ENCODE data around the gene ZNF468. TPM values are rescaled to one million over a fixed set of nuclear protein-coding genes. Genes with fewer than 3 reads are reported as not detected.
"Not testable (repeated sequence)": the region's sequence is repeated elsewhere in the genome, so short reads cannot be mapped to it uniquely, and the experiment has no call there.

Gene ZNF468
- 21.6 TPM for total RNA-seq

DNA sequence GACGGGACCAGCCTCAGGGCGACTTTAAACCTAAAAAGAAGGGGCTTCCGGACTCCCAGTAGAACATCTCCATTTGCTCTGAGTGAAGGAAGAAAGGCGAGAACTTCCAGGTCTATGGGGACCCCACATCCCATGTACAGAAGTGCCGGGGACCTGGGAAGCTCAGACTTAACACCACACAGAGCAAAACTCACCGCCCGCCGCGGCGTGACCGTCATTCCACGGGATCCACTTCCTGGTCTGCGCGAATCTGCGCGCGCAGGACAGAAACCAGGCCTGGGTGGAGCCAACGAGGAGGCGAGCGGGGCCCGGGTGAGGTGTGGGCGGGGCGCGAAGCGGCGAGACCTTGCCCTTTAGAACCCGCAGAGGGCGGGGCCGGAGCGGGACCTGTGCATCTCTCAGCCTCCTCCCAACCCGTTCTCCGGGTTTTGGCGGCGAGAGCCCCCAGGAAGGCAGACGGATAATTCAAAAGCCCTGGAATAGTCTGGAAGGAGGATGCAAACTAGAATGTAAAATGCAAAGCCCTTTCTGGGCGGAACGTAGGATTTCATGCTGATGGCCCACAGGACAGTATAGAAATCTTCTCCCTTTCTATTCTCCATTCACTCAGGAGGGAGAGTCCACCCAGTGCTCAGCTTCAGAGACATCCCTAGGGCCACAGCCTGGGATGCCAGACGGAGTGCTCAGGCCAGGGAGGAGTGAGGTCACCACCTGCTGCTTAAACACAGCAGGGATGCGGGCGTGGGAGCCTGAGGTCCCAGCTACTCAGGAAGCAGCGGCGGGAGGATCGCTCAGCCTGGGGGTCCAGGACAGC, at the start of gene ZNF468:
Gene ZNF468, minus strand, starts transcription at position 242 of the 814 bp plus-strand sequence. CDS start 3,347 bp downstream, outside the sequence.
- TF ChIP-seq, protein P1, sequence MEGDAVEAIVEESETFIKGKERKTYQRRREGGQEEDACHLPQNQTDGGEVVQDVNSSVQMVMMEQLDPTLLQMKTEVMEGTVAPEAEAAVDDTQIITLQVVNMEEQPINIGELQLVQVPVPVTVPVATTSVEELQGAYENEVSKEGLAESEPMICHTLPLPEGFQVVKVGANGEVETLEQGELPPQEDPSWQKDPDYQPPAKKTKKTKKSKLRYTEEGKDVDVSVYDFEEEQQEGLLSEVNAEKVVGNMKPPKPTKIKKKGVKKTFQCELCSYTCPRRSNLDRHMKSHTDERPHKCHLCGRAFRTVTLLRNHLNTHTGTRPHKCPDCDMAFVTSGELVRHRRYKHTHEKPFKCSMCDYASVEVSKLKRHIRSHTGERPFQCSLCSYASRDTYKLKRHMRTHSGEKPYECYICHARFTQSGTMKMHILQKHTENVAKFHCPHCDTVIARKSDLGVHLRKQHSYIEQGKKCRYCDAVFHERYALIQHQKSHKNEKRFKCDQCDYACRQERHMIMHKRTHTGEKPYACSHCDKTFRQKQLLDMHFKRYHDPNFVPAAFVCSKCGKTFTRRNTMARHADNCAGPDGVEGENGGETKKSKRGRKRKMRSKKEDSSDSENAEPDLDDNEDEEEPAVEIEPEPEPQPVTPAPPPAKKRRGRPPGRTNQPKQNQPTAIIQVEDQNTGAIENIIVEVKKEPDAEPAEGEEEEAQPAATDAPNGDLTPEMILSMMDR (IDR thresholded peaks at IDR 0.05): peak in 1 of 3 experiments; percentile 29
- peak in 1 of 2 donors; percentile 39 for TF ChIP-seq POLR2A (IDR thresholded peaks at IDR 0.05)
- TF ChIP-seq POLR2AphosphoS5 (IDR thresholded peaks at IDR 0.05; ENCODE audit: insufficient read depth in 1 of 2, low read depth in 1 of 2): peak in 1 of 2 donors; percentile 73
- Histone ChIP-seq H3K4me3 (peak within 1 kb of the TSS; percentile 45 to 60), H3K36me3 (peaks cover 0 to 15% of the 10 kb centered on the region in 2 donors), H3K27ac (peak within 1 kb of the TSS; percentile 63), H3K4me1 (peaks cover 16% of the 10 kb centered on the region)
- intact Hi-C loops (cut with DNase I); H3K27me3 ChIP-seq; H3K9me3 ChIP-seq; DNase-seq (ENCODE audit: extremely low spot score in 2 of 2): not testable (repeated sequence)

DNA sequence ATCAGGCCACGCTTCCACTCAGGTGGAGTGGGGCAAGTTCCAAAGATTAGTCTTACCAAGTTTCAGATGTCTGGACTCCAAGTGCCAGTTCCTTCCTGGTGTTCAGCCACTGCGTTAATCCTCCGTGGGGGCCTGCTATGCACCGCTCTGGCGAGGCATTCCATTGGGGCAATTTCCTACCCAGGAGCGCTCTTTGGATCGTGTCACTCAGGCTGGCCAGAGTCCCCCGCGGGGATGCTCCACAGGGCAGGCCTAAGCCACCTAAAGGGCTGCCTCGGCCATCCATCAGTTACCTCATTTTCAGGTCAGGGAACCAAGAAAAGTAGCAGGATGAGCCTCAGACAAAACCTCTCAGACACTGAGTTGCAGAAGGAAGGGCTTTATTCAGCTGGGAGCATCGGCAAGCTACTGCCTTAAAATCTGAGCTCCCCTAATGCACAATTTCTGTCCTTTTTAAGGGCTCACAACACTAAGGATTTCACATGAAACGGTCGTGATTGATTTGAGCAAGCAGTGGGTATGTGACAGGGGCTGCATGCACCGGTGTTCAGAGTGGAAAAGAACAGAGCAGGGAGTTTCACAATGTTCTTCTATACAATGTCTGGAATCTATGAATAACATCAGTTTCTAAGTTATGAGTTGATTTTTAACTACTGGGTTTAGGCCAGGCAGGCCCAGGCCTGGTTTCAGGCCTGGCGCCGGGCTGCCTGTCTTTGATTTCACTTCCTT, 46.8 kb upstream of the ZNF468 start:
- H3K27ac ChIP-seq: peak overlapping the region; percentile 46
- not testable (repeated sequence) for H3K9me3 ChIP-seq

DNA sequence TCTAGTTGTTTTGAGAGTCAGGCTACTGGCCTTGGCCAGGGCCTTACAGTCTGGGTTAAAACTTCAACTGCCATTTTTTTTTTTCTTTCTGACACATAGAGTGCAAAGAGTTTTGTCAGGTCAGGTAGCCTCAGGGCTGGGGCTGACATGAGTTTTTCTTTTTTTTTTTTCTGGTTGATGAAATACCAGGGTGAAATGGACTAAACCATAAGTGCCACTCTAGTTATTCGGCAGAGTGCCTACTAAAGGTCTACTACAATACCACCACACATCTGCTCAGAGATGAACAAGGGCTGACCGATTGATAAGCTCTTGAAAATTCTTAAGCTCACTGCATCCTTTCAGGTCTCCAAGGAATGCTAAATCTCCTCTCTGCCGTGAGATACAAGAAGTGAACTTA, 44.4 kb upstream of the ZNF468 start:
- Histone ChIP-seq H3K4me3 (no peak overlapping the region), H3K4me1 (peaks cover 6% of the 10 kb centered on the region), H3K27ac (no peak overlapping the region), H3K9me3 (no peaks in the 10 kb centered on the region), H3K36me3 (peaks cover 0 to 8% of the 10 kb centered on the region in 2 donors), H3K27me3 (no peaks in the 10 kb centered on the region)
- intact Hi-C loops (cut with DNase I): no loop called here
- no peak for TF ChIP-seq POLR2AphosphoS5 (IDR thresholded peaks at IDR 0.05; ENCODE audit: insufficient read depth in 1 of 2, low read depth in 1 of 2)
- DNase-seq (ENCODE audit: extremely low spot score in 2 of 2): no peak

More for the DNA sequence above, 46.8 kb upstream of the ZNF468 start:
- intact Hi-C loops (cut with DNase I); H3K27me3 ChIP-seq; H3K4me1 ChIP-seq; DNase-seq (ENCODE audit: extremely low spot score in 2 of 2); H3K4me3 ChIP-seq: not testable (repeated sequence)
- H3K36me3 ChIP-seq: peaks cover 0 to 24% of the 10 kb centered on the region in 2 donors

DNA sequence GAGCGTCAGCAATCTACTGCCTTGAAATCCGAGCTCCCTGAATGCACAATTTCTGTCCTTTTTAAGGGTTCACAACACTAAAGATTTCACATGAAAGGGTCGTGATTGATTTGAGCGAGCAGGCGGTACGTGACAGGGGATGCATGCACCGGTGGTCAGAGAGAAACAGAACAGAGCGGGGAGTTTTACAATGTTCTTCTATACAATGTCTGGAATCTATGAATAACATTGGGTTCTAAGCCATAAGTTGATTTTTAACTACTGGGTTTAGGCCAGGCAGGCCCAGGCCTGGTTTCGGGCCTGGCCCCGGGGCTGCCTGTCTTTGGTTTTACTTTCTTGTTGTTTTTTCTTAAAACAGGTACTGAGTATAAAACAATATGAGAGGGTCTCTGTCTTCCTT, 41.2 kb upstream of the ZNF468 start:
- H3K4me3 ChIP-seq; H3K27me3 ChIP-seq; H3K36me3 ChIP-seq; DNase-seq (ENCODE audit: extremely low spot score in 2 of 2); H3K9me3 ChIP-seq: not testable (repeated sequence)
- peaks cover 17% of the 10 kb centered on the region for H3K4me1 ChIP-seq
- H3K27ac ChIP-seq: peak overlapping the region; percentile 85
- intact Hi-C loops (cut with DNase I): loop anchor here (1.0 kb wide), 1 partner anchor 46 kb away; no protein-coding TSS in a partner anchor

DNA sequence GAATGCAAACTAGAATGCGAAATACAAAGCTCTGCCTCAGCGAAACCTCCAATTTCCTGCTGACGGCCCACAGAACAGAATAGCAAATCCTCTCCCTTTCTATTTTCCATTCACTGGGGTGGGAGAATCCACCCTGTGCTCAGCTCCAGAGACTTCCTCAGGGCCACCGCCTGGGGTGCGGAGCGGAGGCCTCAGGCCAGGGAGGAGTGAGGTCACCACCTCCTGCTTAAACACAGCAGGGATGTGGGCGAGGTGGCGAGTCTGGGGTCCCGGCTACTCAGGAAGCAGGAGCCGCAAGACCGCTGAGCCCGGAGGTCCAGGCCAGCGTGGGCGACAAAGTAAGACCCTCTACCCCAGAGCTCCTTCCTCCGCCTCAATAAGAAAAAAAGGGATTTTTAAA, 40.7 kb upstream of the ZNF468 start:
- H3K27me3 ChIP-seq: no peaks in the 10 kb centered on the region
- TF ChIP-seq, protein P1 (IDR thresholded peaks at IDR 0.05): no peak
- no peaks in the 10 kb centered on the region for H3K9me3 ChIP-seq
- no peak for DNase-seq (ENCODE audit: extremely low spot score in 2 of 2)
- H3K4me1 ChIP-seq: peaks cover 17% of the 10 kb centered on the region
- intact Hi-C loops (cut with DNase I): loop anchor here (1.0 kb wide), 1 partner anchor 46 kb away; no protein-coding TSS in a partner anchor
- peak overlapping the region; percentile 85 for H3K27ac ChIP-seq
- H3K36me3 ChIP-seq: no peaks in the 10 kb centered on the region
- H3K4me3 ChIP-seq: peak overlapping the region; percentile 61 to 77

DNA sequence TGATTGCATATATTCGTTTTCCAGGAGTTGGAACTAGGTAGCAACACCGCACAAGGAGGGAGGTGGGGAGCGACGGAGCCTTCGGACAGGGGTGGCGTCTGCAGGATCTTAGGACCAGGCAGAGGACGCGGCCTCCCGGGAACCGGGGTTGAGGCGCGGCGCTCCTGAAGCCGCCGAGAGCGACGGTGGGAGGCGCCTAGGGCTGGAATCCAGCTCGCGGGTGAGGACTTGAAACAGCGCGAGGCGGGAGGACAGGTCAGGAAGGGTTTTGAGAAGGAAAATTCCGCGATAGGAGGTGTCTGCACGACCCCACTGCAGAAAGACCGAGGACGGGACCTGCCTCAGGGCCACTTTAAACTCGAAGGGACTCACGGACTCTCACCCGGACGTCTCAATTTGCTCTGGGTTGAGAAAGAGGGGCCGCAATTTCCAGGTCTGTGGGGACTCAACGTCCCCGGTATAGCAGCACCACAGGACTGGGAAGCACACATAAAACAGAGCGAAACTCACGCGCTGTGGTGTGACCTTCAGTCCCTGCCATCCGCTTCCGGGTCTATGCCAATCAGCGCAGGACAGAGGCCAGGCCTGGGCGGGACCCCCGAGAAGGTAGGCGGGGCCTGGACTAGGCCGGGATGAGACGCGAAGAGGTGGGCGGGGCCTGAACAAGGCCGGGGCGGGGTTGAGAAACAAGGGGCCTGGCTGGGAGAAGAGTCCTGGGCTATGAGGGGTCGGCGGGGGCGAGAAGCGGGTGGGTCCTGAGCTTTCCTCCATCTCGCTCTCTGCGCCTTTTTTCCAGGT, 39.9 kb upstream of the ZNF468 start, which contains the start of gene ZNF320:
Gene ZNF320, minus strand, starts transcription at position 498 of the 798 bp plus-strand sequence. CDS start 7,380 bp downstream, outside the sequence.
- intact Hi-C loops (cut with DNase I): no loop called here

More for the DNA sequence above, 39.9 kb upstream of the ZNF468 start, which contains the start of gene ZNF320:
- H3K9me3 ChIP-seq: no peaks in the 10 kb centered on the region
- peaks cover 17% of the 10 kb centered on the region for H3K4me1 ChIP-seq
- H3K27me3 ChIP-seq: no peaks in the 10 kb centered on the region
- TF ChIP-seq POLR2A (IDR thresholded peaks at IDR 0.05) (peak in 1 of 2 donors; percentile 58), POLR2AphosphoS5 (IDR thresholded peaks at IDR 0.05; ENCODE audit: insufficient read depth in 1 of 2, low read depth in 1 of 2) (peak; percentile 88 to 96)
- TF ChIP-seq, protein P1 (IDR thresholded peaks at IDR 0.05): no peak
- peak within 1 kb of the TSS; percentile 85 for H3K27ac ChIP-seq
- DNase-seq (ENCODE audit: extremely low spot score in 2 of 2): peak in 1 of 2 donors; percentile 96
- H3K4me3 ChIP-seq: peak within 1 kb of the TSS; percentile 61 to 77
- H3K36me3 ChIP-seq: no peaks in the 10 kb centered on the region

Data from vagina (tissue), 2 donors.